Left forelimb (tissue), 1 donor: Measurements from ENCODE around the gene NPAS1.
A peak's percentile ranks its signal among the peaks of the same experiment; 100 is the strongest.
"Not testable (repeated sequence)": the region's sequence is repeated elsewhere in the genome, so short reads cannot be mapped to it uniquely, and the experiment has no call there.

Experiments used
- DNase-seq: peaks from one replicate; pipeline ENCODE4 v3.0.0-alpha.2; 2018; ENCODE audit warnings: low spot score

The NPAS1 gene

GRCh38 chr19:46992699-46993535 lies 26.7 kb upstream of the NPAS1 start:
- peak; percentile 48 for DNase-seq

GRCh38 chr19:46993622-46994021 lies 26.0 kb upstream of the NPAS1 start:
- DNase-seq, result no peak

DNA sequence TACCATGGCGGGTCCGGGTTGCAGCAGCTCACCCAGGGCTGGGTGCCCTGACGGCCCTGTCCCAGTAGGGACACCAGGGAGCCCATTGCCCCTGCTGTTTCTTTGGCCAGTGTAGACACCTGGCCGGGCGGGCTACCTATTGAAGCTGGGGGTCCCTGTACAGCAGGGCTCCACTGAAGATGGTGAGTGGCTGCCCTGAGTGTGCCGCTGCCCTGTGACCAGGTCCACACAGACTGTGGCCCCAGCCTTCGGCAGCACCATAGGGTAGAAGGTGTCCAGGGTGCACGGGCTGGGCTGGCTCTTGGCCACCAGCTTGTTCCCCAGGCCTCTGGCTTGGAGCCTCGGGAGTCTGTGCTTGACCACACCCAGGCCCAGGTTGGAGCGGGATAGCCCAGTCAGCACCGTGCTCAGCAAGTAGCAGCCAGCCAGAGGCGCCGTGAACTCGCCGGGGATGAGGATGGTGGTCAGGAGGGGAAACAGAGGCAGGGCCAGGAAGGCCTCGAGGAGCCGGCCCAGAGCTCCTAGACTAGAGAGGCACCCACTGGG lies 25.4 kb upstream of the NPAS1 start:
- DNase-seq, result no peak

GRCh38 chr19:46995492-46995891 lies 24.1 kb upstream of the NPAS1 start:
- no peak for DNase-seq

- DNase-seq, result no peak
Measured at GRCh38 chr19:46998445-46999125, 21.1 kb upstream of the NPAS1 start.

GRCh38 chr19:46999377-46999776 lies 20.3 kb upstream of the NPAS1 start:
- DNase-seq, result no peak

DNA sequence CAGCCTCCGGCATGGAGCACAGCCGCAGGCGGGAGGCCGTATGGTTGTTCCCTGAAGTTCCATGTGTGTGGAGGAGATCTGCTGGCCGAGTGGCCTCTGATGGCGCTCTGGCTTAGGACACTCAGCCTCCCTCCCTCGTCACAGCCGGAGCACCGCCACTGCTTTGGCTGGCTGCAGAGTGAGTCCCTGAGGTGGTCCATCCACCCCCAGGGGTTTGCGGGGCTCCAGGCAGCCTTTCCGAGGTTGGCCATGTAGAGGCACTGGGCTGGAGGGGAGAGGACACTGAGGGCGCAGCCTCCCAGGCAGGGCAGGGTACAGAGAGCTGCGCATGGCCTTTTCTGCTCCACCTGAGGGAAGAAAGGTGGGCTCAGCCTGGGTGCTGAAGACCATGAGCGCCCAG lies 19.8 kb upstream of the NPAS1 start:
- no peak for DNase-seq

DNA sequence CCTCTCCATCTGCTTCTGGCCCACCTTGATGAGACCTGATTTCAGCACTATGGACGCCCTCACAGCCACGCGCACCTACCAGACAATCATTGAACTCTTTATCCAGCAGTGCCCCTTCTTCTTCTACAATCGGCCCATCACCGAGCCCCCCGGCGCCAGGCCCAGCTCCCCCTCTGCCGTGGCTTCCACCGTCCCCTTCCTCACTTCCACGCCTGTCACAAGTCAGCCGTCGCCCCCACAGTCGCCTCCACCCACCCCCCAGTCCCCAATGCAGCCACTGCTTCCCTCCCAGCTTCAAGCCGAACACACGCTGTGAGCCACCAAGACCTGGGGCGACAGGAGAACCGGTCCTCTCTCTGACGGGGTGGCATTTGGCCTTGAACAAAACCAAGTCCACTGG lies 19.3 kb upstream of the NPAS1 start:
- DNase-seq, result no peak

GRCh38 chr19:47001584-47001983 lies 18.1 kb upstream of the NPAS1 start:
- no peak for DNase-seq

DNA sequence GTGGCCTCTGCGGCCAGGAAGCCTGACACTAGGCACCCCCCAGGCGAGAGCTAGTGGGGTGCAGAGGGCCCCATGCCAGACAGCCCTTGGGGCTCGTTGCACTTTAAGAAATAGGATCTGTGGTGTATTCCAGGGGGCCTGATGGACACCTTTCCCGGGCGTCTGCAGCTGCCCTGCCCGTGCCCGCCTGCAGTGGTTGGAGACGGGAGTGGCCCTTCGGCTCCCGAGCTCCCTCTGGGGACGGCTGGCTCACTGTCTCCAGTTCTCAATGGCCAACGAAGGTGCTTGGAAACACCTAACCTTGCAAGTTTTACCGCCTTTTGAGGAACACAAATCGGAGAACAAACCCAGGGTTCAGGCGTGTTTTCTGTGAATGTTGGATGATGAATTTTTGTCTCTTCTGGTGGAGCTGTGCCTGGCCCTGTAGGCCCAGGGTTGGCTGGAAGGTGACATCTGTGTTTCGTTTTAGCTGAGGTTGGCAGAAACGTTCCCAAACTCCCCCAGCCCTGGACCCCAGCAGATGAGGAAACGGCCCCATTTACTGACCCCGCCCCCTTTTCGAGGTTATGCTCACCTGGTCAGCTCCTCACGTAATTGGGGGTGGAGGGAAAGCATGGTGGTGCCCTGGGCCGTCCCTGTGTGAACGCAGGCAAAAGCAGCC lies 17.4 kb upstream of the NPAS1 start:
- no peak for DNase-seq

DNA sequence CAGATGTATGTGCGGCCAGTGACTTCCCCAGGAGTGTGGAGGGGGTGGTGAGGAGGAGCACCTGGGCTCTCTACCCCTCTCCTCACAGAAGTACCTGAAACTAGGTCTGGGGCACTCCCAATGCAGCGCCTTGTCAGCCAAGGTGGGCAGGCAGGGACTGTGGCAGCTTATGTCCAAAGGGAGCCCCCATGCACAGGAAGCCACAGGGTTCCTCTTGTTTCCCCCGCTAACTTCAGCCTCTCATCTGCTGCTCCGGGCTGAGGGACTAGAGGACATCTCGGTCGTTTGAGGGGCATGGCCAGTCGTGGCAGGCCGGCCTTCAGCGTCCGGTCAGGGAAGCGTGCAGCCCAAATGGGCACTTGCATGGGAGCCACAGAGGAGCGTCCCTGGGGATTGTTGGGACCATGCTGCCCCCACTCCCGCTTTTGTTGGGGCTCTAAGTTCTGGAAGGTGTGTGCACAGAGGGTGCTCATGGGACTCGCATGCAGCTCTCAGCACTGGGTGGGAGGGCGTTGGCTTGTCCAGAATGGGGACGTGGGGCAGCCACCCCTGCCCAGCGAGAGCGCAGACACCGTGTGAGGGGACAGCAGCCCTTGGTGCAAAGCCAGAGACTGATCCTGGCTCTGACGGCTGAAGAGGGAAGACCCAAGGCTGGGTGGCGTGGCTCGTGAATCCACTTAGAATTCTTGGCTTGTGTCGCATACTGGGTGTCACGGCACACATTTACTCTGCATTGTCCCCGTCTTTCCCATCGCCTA lies 16.6 kb upstream of the NPAS1 start:
- no peak for DNase-seq

GRCh38 chr19:47003611-47004465 lies 15.8 kb upstream of the NPAS1 start:
- no peak for DNase-seq

DNA sequence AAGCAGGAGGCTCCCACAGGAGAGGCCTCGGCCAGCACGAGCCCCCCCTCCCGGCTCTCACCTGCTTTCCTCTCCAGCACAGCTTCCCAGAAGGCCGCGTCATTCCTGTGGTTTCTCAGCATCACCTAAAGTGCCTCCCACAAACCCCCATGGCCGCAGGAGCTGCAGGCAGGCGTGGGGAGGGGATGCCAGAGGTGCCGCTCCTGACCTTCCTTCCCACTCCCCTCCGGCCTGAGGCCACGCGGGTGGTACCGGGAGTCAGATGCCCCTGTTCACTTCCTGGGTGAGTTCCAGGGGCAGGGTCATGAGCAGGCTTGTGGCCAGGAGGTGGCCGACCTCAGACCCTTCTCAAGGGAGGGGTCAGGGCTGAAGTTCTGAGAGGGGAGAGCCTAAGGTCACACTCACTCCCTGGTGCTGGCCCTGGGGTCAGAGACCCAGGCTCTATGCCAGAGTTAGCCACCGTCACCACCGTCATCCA lies 14.4 kb upstream of the NPAS1 start:
- DNase-seq, result peak; percentile 66

DNA sequence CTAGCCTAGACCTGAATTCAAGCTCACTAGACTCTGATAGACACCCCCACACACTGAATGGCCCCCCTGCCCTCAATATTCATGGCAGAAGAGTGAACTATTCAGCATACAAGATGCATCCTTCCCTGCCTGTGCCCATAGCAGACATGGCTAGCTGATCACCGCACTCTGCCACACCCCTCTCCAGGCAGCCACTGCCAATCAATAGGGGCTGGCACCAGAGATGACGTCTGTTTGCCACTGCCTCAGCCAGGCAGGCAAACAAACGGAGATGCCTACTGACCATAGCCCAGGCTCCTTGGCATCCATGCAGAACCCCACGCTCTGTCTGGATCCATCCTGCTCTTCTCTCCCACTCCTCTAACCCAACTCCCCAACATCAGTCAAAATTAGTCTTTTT lies 13.8 kb upstream of the NPAS1 start:
- no peak for DNase-seq

DNA sequence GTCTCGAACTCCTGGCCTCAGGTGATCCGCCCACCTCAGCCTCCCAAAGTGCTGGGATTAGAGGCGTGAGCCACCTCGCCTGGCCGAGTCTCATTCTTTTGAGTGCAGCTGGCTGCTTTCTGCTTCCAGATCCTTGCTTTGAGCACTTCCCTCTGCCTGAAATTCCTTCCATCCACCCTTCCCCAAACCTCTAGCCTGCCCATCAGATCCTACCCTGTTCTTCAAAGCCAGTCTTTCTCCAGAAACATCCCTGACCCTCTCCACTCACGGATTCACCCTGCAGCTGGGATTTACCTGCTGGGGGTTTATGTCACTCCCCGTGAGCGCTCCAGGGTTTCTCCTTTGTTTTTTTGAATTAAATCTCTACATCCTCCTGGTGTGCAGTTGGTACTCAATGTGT lies 13.1 kb upstream of the NPAS1 start:
- no peak for DNase-seq

GRCh38 chr19:47010549-47010948 lies 9.1 kb upstream of the NPAS1 start:
- DNase-seq, result not testable (repeated sequence)

DNA sequence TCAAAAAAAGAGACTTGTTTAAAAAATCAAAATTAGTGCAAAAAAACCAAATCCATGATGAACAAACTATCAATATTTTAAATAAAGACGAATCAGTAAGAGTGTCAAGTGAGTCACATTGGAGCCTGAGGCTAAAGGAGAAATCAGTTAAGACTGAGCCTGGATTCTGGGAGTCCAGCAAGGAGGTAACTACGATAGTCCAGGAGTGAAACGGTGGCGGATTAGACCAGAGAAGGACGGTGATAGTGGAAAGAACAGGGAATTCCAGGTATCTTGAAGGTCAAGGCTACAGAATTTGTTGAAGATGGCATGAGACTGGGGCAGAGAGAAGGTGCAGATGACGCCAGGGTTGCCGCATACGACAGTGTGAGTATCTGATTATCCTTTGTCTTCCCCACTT lies 7.0 kb upstream of the NPAS1 start:
- DNase-seq, result no peak

DNA sequence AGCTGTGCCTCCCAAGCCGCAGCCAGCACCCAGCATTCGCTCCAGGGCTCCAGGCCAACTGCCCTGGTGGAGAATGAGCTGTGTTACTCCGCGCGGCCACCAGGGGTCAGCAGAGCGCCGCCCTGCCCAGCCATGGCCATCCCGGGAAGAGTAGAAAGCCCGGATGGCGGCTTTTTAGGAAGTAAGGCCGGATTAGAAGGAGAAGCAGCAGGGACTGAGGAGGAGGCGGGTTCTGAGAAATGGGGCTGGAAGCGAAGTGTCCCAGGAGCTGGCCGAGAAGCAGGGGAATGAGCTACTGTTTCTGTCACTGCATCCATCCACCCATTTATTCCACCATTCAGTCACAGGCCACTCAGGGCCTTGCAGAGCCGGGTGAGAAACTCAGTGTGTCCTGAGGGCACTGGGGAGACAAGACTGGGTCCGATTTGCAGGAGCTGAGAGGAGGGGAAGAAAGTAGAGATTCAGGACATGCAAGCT lies 6.6 kb upstream of the NPAS1 start:
- peak; percentile 87 for DNase-seq

DNA sequence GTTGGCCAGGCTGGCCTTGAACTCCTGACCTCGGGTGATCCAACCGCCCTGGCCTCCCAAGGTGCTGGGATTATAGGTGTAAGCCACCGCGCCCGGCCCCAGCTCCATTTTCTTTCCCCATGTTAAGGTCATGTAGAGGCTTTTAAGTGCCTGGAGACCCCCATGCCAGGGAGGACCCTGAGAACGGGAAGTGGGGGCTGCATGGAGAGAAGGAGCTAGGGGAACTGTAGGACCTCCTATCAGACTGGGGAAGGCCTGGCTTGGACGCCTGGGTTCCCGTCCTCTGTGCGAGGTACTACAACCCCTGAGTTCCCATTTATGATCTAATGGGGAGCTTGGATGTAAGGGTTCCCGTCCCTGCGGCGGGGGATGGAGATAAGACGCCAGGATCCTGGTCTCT lies 714 bp upstream of the NPAS1 start:
- DNase-seq, result no peak

DNA sequence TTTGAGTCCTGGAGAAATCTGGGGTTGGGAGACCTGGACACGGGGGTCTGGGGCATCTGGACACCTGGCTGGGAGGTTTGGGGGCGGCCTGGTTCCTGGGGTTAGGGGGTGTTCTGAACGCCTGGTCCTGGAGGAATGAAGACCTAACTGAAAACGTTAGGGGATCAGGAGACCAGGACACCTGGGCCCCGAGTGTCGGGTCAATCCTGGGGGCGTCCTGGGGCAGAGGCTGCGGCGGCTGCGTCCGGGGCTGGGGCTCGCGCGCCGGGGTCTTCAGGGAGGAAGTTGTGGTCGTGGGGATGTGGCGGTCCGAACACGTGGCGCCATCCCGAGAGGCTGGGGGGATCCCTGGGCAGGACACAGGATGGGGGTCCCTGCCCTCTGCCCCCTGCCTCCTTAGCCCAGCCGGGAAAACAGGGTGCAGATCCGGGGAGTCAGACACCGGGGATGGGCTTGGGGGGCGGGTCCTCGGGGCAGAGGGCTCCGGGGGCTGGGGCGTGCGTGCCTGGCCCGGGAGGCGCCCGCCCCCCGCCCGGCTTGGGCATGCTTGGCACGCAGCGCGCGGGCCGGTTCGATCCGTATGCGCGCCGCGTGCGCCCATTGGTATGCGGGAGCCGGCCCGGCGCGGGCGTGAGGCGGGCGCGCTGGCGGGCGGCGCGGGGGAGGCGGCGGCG lies 632 bp downstream of the NPAS1 start:
- no peak for DNase-seq
